Measurements from ENCODE around the gene STK10. TPM values are rescaled to one million over a fixed set of nuclear protein-coding genes. Genes with fewer than 3 reads are reported as not detected.
A peak's percentile ranks its signal among the peaks of the same experiment; 100 is the strongest.

Gene STK10
- polyA plus RNA-seq, 3 donors, result 21.5 to 180 (median 47.4) TPM

DNA sequence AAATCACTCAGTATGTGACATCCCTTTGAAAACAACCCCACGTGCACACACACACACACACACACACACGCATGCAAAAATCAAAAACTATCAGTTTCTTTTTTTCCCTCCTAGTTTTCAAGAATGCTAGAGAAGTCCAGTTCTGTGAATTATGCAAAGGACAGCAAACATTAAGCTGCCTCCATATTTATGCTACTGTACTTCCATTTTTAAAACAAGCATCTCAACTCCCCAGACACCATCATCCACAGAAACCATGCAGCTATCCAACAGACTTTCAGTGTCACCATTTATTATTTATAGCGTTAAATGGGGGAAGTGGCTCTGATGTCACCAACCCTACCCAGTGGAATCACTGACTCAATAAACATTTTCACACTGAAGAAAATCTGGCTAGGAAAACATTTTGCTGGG is 183.2 kb downstream of the STK10 start:
- peaks cover 0 to 2% (median 0%) of the 10 kb centered on the region in 7 donors for H3K9me3 Mint-ChIP-seq
- H4K20me1 ChIP-seq (ENCODE audit: insufficient read depth, low read length), result peaks cover 48% of the 10 kb centered on the region
- no peaks in the 10 kb centered on the region for H3K27me3 Mint-ChIP-seq (ENCODE audit: low read depth in 3 of 3)
- peak overlapping the region; percentile 99 for H2AFZ ChIP-seq (ENCODE audit: insufficient read depth, low read depth, low read length, poor library complexity, severe bottlenecking)
- H3K4me3 Mint-ChIP-seq, result peak overlapping the region; percentile 86 to 98
- peak overlapping the region; percentile 87 to 98 (median 95) for H3K27ac Mint-ChIP-seq
- peak; percentile 49 to 54 (median 50) for DNase-seq
- peaks cover 56% of the 10 kb centered on the region for H3K4me1 Mint-ChIP-seq
- H3K27ac ChIP-seq (ENCODE audit: low read depth in 1 of 2, low read length in 2 of 2), result peak overlapping the region in 1 of 2 donors; percentile 97
- H3K79me2 ChIP-seq (ENCODE audit: insufficient read depth, low read length), result peaks cover 78% of the 10 kb centered on the region
- H3K36me3 Mint-ChIP-seq, result no peaks in the 10 kb centered on the region
- no peaks in the 10 kb centered on the region for H3K9me3 ChIP-seq (replicated peaks in 1 of 2; ENCODE audit: control insufficient read depth in 1 of 2, insufficient read depth in 1 of 2, low read length in 2 of 2)
- peaks cover 51 to 61% of the 10 kb centered on the region in 2 donors for H3K4me1 ChIP-seq (ENCODE audit: control insufficient read depth in 1 of 2, insufficient read depth in 2 of 2, low read length in 2 of 2)
- 14% methylated on average over 2 of the region's 3 CpGs for WGBS (ENCODE audit: insufficient coverage)
- H3K4me2 ChIP-seq (replicated peaks; ENCODE audit: extremely low read depth, low read length, poor library complexity, severe bottlenecking), result peak overlapping the region; percentile 89
- H3K4me3 ChIP-seq (replicated peaks in 1 of 3; ENCODE audit: low read depth in 2 of 3, low read length in 3 of 3), result peak overlapping the region; percentile 61 to 100 (median 93)
- peak overlapping the region; percentile 94 for H3K9ac ChIP-seq (ENCODE audit: insufficient read depth, low read length, poor library complexity, severe bottlenecking)
- no peaks in the 10 kb centered on the region for H3K27me3 ChIP-seq (ENCODE audit: control insufficient read depth in 2 of 2, insufficient read depth in 2 of 2, low read length in 2 of 2)
- intact Hi-C loops (cut with micrococcal nuclease), result loop anchor here (5.0 to 10.0 kb wide), 3 partner anchors 100 to 618 kb away; partner anchors contain the start of genes NPM1 (in 1 of the 2) and UBTD2 (in 1 of the 2)
- TF ChIP-seq, protein P1, sequence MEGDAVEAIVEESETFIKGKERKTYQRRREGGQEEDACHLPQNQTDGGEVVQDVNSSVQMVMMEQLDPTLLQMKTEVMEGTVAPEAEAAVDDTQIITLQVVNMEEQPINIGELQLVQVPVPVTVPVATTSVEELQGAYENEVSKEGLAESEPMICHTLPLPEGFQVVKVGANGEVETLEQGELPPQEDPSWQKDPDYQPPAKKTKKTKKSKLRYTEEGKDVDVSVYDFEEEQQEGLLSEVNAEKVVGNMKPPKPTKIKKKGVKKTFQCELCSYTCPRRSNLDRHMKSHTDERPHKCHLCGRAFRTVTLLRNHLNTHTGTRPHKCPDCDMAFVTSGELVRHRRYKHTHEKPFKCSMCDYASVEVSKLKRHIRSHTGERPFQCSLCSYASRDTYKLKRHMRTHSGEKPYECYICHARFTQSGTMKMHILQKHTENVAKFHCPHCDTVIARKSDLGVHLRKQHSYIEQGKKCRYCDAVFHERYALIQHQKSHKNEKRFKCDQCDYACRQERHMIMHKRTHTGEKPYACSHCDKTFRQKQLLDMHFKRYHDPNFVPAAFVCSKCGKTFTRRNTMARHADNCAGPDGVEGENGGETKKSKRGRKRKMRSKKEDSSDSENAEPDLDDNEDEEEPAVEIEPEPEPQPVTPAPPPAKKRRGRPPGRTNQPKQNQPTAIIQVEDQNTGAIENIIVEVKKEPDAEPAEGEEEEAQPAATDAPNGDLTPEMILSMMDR (IDR thresholded peaks at IDR 0.05), result no peak
- no peaks in the 10 kb centered on the region for H3K36me3 ChIP-seq (replicated peaks in 1 of 2; ENCODE audit: control insufficient read depth in 1 of 2, insufficient read depth in 2 of 2, low read length in 2 of 2)

DNA sequence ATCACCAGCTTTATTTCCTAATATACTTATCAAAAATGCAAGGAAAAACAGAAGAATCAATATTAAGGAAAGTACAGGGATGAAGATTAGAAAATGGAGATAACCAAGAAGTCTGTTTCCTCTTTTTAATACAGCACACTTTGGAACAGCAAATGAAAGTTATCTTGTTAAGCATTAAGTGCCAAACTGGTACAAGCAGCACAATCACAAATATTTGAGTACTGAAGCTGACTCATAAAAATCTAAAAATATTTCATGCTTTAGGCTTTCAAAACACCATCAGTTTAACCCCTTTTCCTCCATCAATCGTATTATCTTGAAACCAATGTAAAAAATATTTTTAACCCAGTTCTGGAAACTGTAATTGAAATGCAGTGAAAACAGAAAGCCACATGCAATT is 184.3 kb downstream of the STK10 start:
- WGBS (ENCODE audit: insufficient coverage), result no CpG with 5 or more reads among the region's 1 CpG
- Mint-ChIP-seq H3K4me3 (no peak overlapping the region), H3K36me3 (no peaks in the 10 kb centered on the region), H3K27ac (peak overlapping the region in 6 of 7 donors; percentile 31 to 79 (median 68)), H3K4me1 (peaks cover 63% of the 10 kb centered on the region), H3K9me3 (peaks cover 0 to 2% (median 0%) of the 10 kb centered on the region in 7 donors), H3K27me3 (ENCODE audit: low read depth in 3 of 3) (no peaks in the 10 kb centered on the region)
- Histone ChIP-seq H3K27ac (ENCODE audit: low read depth in 1 of 2, low read length in 2 of 2) (no peak overlapping the region), H3K4me1 (ENCODE audit: control insufficient read depth in 1 of 2, insufficient read depth in 2 of 2, low read length in 2 of 2) (peaks cover 59 to 68% of the 10 kb centered on the region in 2 donors), H3K4me2 (replicated peaks; ENCODE audit: extremely low read depth, low read length, poor library complexity, severe bottlenecking) (no peak overlapping the region), H2AFZ (ENCODE audit: insufficient read depth, low read depth, low read length, poor library complexity, severe bottlenecking) (no peak overlapping the region), H3K4me3 (replicated peaks in 1 of 3; ENCODE audit: low read depth in 2 of 3, low read length in 3 of 3) (no peak overlapping the region), H3K36me3 (replicated peaks in 1 of 2; ENCODE audit: control insufficient read depth in 1 of 2, insufficient read depth in 2 of 2, low read length in 2 of 2) (no peaks in the 10 kb centered on the region), H4K20me1 (ENCODE audit: insufficient read depth, low read length) (peaks cover 58% of the 10 kb centered on the region), H3K79me2 (ENCODE audit: insufficient read depth, low read length) (peaks cover 88% of the 10 kb centered on the region), H3K9me3 (replicated peaks in 1 of 2; ENCODE audit: control insufficient read depth in 1 of 2, insufficient read depth in 1 of 2, low read length in 2 of 2) (no peaks in the 10 kb centered on the region), H3K9ac (ENCODE audit: insufficient read depth, low read length, poor library complexity, severe bottlenecking) (no peak overlapping the region), H3K27me3 (ENCODE audit: control insufficient read depth in 2 of 2, insufficient read depth in 2 of 2, low read length in 2 of 2) (no peaks in the 10 kb centered on the region)
- TF ChIP-seq, protein P1 (IDR thresholded peaks at IDR 0.05), result no peak
- intact Hi-C loops (cut with micrococcal nuclease), result loop anchor here in 1 of 2 donors (10.0 kb wide), 1 partner anchor 101 kb away; no protein-coding TSS in a partner anchor
- DNase-seq, result no peak
